ENCODE measurements around the gene DDB1. TPM values are rescaled to one million over a fixed set of nuclear protein-coding genes. Genes with fewer than 3 reads are reported as not detected.

DDB1 gene
- total RNA-seq, 1 donor from 2014 or later, result 193 TPM

DNA sequence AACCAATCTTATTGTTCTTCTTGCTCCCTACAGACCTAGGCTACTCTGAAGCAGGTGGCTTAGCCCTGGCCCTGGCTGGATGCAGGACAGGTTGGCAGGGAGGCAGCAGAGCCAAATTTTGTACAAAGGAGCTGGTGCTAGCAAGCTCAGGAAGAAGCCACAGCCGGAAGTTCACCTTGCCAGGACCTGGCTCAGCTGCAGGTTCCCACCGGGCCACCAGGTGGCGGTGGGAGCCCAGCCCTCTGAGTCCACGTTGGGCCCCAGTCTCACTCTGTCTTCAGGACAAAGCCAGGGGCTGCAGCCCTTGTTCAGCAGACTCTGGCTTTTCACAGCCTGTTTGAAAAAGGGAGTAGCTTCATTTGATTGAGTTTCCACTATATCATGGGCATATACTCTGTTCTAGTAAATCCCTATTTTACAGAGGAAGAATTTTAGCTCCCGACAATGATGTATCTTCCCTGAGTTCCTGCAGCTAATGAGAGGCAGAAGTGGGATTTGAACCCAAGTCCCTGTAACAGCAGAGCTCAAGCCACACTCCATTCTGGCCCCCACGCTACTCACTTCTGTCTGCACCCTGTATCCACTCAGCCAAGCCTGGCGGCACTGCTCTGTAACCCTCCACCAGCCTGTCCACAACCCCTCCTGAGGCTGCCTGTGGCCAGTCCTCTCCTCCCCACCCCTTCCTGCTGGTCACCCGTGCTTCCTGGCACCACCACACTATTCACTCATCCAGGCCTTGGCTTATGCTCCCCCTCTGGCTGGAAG lies 3.4 kb upstream of the DDB1 start:
- DNase-seq (ENCODE audit: low spot score), result peak; percentile 82

DNA sequence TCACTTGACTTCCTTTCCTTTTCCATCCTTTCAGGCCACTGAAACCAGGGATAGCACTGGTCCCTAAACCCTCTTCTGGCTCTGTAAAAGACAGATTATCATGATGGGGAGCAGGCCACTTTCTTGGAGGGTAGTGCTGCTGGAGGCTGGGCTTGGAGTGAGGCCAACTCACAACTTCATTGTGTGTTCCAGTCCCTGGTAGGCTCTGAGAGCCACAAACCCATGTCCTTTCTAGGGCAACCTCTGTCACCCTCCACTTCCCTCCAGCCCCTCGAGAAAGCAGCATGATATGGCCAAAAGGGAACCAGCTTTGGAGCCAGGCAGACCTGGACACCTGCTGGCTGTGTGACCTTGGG lies 2.4 kb upstream of the DDB1 start:
- DNase-seq (ENCODE audit: low spot score), result no peak

DNA sequence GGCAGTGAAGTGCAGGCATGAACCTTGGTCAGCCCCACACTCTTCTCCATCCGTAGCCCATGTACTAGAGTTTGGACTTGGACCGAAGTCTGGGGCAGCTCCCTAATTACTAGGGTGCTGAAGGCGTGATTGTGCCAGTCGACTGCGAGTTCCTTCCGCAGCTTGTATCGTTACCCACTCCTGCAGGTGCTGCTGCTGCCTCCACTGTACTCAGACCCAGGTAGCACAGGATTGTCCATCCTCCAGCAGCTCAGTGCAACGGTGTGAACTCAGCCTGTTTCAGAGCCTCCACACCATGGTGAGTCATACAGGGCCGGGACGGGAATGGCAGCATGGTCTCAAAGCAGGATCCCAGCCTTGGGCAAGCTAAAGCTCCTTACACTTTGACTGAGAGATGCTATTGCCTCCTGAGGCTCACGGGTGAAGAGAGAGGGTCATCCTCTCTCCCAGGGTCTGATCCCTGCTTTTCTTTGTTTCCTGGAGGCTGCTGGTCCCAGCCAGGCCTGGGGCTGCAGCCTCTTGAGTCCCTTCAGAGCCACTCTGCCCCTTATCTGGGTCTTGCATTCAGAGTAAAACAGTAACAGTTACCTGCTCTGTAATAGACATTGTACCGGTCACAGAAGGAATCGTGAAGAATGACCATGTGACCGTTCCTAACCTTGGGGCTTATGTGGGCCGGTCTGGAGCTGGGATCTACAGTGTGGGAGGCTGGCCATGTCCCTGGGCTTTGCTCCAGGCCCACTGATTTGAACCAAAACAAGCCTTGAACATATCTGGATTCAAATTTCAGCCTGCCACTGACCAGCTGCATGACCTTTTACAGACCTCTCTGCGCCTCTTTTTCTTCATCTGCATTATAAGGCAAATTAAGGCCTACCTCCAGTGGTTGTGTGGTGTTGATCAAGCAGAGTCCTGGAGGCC lies 1.8 kb upstream of the DDB1 start:
- DNase-seq (ENCODE audit: low spot score), result no peak

DNA sequence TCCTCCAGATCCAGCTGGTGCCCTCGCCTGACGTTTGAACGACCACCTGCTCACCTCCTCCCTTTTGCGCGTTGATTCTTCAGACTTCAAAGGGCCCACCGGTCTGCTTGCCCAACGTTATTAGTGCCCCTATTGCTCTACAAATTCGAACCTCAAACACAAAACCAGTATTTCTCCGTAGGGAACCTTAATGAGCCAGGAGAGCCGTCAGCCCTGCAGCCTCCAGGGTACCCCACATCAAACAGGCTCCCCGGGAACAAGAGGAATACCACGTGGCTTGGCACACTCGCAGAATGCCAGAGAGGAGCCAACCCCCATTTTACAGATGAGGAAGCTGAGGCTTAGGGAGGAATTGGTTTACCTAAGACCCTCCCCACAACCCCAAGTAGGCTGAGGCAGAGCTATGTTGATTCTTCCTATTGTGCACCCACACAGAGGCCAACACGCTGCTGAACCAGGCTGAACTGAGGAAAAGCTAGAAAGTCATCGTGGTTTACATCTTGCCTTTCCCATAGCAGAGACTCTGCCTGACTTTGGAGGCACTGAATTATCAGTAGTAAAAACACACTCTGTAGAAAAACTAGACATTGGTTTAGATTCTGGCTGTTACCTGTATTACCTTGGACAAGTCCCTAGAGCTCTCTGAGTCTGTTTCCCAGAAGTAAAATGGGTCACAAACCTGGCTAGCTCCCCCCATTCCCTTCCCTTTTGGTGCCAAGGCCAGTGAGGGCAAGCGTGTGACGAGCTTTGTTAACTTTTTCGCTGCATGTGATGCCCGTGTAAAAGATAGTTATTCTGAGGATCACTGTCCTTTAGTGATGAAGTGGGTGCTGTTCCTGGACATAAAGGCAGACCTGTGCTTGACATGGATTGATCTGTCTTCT lies 887 bp upstream of the DDB1 start:
- DNase-seq (ENCODE audit: low spot score), result no peak

DNA sequence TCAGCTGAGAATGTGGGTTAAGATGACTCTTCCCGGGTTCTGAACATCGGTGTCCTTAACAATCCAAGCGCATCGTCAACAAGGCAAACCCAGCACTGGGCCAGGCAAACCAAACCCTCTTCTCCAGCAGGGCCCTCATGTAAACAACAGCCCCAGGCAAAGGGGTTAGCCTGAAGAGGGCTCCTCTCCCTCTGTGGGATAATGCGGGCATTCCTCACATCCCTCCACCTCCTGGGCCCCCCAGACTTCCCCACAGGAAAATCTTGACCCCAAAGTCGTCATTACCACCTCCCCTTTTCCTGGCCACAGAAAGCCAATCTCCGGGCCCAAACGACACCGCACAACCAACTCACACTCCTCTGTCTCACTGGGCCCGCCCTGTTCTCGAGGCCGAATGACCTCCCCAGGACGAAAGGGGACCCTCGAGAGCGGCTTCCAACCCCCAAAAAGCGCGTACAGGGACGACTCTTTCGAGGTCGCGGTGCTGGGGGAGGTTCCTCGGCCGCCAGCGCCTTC lies 566 bp downstream of the DDB1 start:
- DNase-seq (ENCODE audit: low spot score), result no peak

DNA sequence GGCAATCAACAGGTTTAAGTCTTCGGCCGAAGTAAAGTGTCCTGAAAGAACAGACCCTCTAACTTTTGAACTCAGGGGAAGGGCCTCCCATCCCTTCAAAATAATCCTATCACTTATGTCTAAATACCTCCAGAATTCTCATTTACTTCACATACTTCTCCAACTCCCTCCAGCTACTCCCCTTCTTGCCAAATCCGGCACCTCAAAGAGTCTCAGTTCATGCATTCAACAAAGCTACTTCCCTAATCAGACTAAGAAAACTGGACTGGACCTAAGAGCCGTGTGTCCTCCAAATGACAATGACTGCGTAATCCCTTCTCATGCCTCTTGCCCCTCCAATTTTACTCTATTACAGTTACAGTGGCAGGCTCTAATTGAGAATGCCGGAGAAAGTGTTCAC lies 1.3 kb downstream of the DDB1 start:
- DNase-seq (ENCODE audit: low spot score), result no peak

DNA sequence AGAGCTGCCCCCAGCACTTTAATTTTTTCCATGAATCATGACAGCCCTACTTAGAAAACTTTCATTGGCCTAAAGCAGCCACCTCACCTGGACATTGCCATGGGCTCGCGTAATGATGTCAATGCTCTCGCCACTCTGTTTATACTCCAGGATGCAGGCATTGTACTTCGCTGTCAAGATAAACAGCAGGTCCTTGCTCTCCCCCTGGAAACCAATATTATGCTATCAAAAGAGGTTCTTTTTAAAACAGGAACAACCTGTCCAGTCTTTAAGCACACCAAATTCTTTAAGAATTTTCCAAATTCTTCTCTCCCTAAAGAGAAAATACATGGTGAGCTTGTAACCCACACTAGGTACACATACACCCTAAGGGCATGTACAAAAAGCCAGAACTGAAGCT lies 3.0 kb downstream of the DDB1 start:
- no peak for DNase-seq (ENCODE audit: low spot score)

DNA sequence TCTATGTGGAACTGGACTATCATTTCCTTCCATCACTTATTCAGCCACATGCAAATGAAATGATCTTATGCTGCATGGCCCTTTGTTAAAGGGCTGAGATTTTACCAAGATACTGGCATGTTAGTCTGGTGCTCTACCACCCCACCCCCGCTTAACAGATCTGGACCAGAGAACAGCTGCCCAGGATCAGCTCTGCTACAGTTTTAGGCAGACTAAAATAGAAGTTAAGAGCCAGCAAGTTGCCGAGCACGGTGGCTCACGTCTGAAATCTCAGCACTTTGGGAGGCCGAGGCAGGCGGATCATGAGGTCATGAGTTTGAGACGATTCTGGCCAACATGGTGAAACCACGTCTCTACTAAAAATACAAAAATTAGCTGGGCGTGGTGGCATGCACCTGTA lies 4.6 kb downstream of the DDB1 start:
- DNase-seq (ENCODE audit: low spot score), result no peak

DNA sequence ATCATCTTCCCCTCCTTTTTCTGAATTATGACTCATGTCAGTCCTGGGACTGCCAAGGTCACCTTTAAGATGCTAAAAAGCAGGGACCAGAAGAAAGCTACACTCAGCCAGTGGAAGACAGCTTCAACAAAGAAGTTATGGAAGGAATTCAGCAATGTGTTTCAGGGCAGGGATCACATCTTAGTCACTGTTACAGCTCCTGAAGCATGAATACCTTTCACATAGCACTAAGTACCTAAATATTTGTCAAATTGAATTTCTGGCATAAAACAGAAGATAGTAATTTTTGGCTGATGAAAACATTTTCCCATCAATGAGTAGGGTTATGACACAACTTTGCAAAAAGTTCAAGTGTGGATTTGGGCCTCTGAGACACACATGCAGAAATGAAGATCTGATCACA lies 5.2 kb downstream of the DDB1 start:
- DNase-seq (ENCODE audit: low spot score), result no peak

DNA sequence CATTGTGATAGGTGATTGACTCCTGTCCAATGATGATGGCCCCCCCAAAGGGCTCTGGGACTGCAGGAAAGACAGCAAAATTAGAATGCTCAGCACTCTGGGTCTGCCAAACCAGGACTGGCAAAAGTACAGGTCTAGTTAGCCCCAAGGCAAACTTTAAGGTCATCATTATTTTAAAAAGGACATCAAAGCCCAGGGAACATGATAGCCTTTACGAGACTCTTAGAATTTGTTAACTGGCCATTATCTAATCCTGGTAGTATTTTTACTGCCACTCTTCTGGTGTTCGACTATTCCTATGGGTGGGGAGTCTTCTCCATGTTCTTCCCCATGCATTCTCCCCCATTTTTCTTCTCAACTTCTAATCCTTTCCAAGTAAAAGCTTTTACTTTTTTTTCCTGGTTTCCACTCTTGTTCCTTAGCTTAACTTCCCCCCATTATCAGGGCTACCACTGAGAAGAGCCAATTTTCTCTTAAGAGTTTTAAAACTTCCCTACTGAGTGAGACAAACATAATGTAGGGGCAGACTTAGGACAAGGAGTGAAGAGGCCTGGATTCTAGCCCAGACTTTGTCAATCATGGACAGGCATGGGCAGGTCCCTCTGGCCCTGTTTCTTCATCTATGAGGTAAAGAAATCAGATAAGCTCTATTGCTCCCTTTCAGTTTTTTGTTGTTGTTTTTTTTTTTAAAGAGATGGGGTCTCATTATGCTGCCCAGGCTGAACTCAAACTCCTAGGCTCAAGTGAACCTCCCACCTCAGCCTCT lies 7.1 kb downstream of the DDB1 start:
- no peak for DNase-seq (ENCODE audit: low spot score)

DNA sequence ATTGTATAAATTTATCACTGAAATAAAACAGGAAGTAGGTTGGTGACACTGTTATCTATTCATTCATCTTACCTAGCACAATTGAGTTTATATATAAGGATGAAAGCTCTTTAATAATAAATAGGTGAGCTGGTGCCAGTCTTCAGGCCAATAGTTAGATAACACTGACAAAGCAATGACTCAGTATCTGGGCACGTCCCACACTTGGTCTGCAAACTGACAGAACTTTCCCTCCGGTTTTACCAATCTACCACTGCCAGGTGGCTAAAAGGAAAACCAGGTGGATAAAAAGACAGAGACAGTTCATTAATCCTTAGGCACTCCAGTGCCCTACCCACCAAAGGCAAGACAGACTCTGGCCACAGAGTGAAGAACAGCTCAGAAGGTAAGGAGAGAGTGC lies 17.6 kb downstream of the DDB1 start:
- DNase-seq (ENCODE audit: low spot score), result no peak

DNA sequence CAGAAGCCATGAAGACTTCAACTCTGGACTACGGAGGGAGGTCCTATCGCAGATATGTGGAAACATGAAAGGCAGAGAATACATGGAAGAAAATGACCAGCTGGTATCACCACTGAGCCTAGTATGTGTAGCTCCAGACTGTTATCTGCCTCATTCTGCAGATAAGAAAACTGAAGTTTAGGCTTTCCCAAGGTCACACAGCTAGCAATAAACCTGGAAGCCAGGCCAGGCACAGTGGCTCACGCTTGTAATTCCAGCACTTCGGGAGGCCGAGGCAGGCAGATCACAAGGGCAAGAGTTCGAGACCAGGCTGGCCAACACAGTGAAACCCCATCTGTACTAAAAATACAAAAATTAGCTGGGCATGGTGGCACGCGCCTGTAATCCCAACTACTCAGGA lies 22.2 kb downstream of the DDB1 start:
- no peak for DNase-seq (ENCODE audit: low spot score)

DNA sequence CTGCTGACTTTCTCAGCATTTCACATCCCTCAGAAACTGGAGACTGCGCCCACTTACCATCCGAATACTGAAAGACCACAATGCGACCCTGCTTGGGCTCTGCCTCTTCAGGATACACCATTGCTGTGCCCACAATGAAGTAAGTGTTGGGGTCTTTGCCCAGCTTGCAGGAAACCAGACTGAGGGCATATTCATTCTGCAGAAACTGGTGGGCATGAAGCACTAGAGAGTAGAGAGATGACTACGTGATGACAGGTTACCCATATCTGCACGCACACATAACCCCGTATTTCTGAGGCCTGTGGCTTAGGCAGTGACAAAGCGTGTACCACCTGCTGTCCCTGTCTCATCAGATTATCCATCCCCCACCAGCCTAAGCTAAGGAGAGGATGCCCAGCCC lies 23.2 kb downstream of the DDB1 start:
- DNase-seq (ENCODE audit: low spot score), result no peak

DNA sequence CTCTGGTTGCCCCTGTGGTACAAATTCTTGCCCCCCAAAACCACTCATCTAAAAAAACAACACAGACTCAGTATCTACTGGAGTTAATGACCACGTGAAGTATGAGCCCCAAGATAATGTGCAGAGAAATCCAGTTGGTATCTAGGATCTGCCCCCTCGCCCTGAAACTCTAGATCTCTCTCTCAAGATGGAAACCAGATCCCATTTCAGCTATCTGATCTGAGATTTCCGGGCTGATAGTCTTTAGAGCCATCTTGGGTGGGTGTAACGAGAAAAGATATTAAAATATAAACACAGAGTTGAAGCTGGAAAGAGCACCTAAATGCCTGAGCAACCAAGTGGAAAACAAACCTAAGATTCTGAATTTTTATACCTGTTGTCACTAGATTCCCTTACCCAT lies 23.8 kb downstream of the DDB1 start:
- no peak for DNase-seq (ENCODE audit: low spot score)

DNA sequence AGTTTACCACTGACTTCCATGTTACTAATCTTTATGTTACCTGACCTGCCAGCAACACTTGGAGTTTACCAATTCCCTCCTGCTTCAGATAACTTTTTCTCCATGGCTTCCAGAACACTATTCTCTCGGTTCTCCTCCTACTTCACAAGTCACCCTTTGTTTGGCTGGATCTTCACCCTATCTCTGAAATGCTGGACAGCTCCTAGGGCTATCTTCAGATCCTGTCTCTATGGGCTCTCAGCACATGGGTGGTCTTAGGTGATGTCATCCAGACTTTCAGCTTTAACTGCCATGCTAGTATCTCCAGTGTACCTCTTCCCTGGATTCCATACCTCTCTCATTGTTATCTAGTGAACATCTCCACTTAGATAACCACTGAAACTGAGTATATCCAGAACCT lies 25.6 kb downstream of the DDB1 start:
- no peak for DNase-seq (ENCODE audit: low spot score)

DNA sequence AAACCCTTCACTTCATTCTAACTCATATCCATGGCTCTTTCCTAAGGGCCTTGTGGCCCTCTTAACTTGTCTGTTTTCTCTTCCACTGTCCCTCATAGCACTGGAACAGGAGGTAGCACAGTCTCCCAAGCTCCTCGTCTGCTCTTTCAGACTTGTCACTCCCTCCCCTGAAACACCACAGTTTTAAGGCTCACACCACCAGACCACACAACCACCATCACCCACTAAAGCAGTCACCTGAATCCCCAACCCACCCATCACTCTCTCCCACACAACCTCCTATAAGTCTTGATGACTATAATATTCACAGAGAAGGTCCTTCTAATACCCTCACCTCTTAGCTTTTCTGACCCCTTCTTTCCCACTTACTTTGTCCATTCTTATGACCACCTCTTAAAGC lies 26.7 kb downstream of the DDB1 start:
- DNase-seq (ENCODE audit: low spot score), result no peak

DNA sequence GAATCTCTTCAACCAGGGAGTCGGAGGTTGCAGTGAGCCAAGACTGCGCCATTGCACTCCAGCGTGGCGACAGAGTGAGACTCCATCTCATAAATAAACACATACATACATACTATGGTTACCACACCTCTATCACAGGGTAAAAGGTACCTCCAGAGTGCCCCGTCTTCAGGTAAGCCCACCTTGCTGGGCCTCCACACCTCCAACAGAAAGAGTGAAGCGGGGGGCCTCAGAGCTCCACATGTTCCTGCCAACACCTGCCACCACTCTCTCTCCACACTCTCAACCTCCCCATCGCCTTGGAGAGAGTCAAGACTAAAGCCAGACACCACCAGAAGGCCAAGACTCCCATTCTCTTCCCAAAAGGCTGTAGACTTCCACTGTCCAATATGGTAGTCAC lies 27.5 kb downstream of the DDB1 start:
- DNase-seq (ENCODE audit: low spot score), result no peak

DNA sequence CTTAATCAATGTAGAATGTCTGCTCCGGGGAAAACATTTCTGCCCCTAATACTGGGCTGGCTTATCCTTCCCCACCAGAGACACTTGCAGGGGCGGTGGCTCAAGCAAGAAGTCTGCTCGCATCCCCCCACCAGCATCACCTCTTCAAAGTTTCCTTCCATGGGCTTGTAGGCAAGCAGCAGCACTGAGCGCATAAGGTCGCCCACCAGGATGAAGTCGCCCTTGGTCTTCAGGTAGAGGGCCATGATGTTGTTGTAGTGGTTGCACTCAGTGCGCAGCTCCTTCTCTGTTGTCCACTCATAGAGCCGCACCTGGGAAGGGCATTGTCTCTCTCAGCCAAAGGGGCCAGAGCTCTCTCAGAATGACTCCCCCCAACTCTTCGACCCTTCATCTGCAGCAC lies 29.2 kb downstream of the DDB1 start:
- DNase-seq (ENCODE audit: low spot score), result no peak

DNA sequence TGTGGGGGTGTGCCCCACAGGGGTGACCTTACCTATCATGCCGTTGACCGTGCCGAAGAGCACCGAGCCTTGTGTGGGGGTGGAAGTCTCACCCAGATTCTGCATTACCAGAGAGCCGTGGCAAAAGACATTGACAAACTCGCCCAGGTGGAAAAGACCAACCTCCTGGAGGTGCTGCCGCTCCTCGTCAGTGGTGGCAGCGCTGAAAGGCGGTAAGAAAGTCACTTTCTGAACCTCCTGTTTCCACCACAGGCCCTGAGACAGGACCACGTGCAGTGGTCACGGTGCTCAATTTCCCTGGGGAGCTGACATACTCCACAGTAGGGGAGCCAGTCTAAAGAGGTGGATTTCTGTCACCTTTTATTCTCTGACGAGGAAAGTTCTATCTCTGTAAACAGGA lies 30.4 kb downstream of the DDB1 start:
- no peak for DNase-seq (ENCODE audit: low spot score)

DNA sequence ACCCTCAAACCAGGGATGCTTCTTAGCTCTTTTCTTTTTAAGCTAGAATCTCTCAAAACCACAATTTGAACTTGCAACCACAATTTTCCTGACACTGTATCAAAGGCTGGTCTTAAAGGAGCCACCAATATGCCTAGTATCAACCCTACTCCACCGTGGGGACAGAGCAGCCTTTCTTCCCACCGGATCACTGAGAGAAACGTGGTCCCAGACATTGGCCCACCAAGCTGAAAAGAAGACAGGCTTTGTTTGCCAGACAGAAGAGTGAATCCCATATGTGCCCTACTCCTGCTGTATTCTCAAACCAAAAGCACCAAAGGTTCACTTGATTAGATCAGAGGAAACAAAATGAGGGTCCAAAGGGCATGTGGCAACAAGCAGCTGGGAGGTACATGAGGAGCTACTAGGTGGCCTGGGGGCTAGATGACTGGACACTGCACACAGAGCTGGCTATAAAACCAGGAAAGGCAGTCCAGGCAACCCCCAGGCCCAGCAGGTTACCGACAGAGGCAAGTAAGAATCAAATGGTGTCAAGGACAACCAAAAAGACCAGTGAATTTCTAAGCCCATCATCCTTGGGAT lies 34.2 kb downstream of the DDB1 start:
- DNase-seq (ENCODE audit: low spot score), result no peak

DNA sequence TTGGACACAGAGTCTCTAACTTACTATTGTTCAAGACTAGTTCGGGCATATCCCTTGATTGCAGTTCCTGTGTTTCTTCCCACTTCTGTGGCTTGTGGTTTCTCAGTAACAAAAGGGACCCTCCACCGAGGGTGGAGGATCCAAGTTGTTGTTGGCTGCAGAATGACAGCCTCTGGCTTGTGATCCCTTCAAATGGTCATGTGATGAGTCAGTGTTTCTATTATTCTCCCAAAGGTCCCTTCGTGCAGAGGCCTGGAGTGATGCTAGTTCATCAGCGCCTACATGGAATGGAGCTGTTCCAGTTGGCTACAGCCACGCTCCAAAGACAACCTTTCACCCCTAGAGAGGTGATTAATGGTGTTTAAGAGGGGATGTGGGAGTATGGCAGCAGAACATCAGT lies 35.2 kb downstream of the DDB1 start:
- DNase-seq (ENCODE audit: low spot score), result no peak
